Dorsolateral prefrontal cortex (tissue), 118 donors: ENCODE results near the gene RPS17. TPM values are rescaled to one million over a fixed set of nuclear protein-coding genes. Genes with fewer than 3 reads are reported as not detected.

ENCODE experiments used
- total RNA-seq, 120 experiments: library from RNA; stranded (reverse); gene quantifications; one replicate each; pipeline versions ENCODE4 v1.2.3 to v1.2.4, GENCODE V29; 2022

RPS17 gene
- total RNA-seq, 120 experiments from 2014 or later: 255 to 518 (median 371) TPM

Other genes starting within 250 kb of the RPS17 start
- gene GOLGA6L10, start 191.0 kb downstream of the RPS17 start, total RNA-seq: 10 to 100 TPM in 2 of 120 experiments, 1 to 10 TPM in 113, under 1 TPM in 5; 0.41 to 17.8 (median 3.1) TPM
- 10 to 100 TPM in 2 of 120 experiments, 1 to 10 TPM in 118; 2.1 to 11.6 (median 5.2) TPM for gene GOLGA6L9, start 110.6 kb downstream of the RPS17 start, total RNA-seq
- gene CPEB1, start 106.9 kb upstream of the RPS17 start, total RNA-seq: 10 to 100 TPM; 36.0 to 80.0 (median 62.0) TPM
- gene AP3B2, start 169.4 kb upstream of the RPS17 start, total RNA-seq: 100 to 1,000 TPM in 116 of 120 experiments, 10 to 100 TPM in 4; 55.6 to 298 (median 178) TPM